PFSK-1 (cell line): ENCODE results near the gene RSRP1.

Source experiments
- FOXP2 ChIP-seq: optimal IDR thresholded peaks from 2 replicates; pipeline ENCODE3; 2011; ENCODE audit warnings: borderline replicate concordance, control low read depth, inconsistent platforms; ENCODE audit not compliant: insufficient read depth; ENCODE audit errors: extremely low read length, extremely low read depth
- POLR2AphosphoS5 ChIP-seq: IDR thresholded peaks from 2 replicates; pipeline ENCODE4 v1.6.1; 2012; ENCODE audit warnings: low read depth, mild to moderate bottlenecking, control low read depth, low read length, moderate library complexity
- REST ChIP-seq, 2 experiments: IDR thresholded peaks; 2 replicates each; pipeline versions ENCODE4 v1.6.1 to v1.8.0; 2011 to 2012; ENCODE audit warnings: low read depth in 2 of 2, low read length in 2 of 2, control low read depth in 1 of 2, inconsistent platforms in 1 of 2, mild to moderate bottlenecking in 1 of 2, moderate library complexity in 1 of 2; ENCODE audit not compliant: insufficient read depth in 1 of 2
- SIN3A ChIP-seq: IDR thresholded peaks from 2 replicates; pipeline ENCODE4 v1.6.1; 2012; ENCODE audit warnings: mild to moderate bottlenecking, low read length, moderate library complexity, borderline replicate concordance; ENCODE audit not compliant: insufficient read depth
- TAF1 ChIP-seq: IDR thresholded peaks from 2 replicates; pipeline ENCODE4 v1.6.1; 2012; ENCODE audit warnings: low read length, control low read depth, borderline replicate concordance; ENCODE audit not compliant: insufficient read depth

RSRP1 gene

GRCh38 chr1:25205786-25206185 is 41.5 kb downstream of the RSRP1 start:
- TF ChIP-seq POLR2AphosphoS5, result no peak
- TF ChIP-seq TAF1, result no peak
- no peak for TF ChIP-seq FOXP2
- no peak for TF ChIP-seq SIN3A
- TF ChIP-seq REST (IDR thresholded peaks at IDR 0.05; ENCODE audit: insufficient read depth in 1 of 2, low read depth in 2 of 2, low read length in 2 of 2), result no peak

- TF ChIP-seq POLR2AphosphoS5, result no peak
- TF ChIP-seq SIN3A, result no peak
- TF ChIP-seq REST (IDR thresholded peaks at IDR 0.05; ENCODE audit: insufficient read depth in 1 of 2, low read depth in 2 of 2, low read length in 2 of 2), result no peak
- no peak for TF ChIP-seq TAF1
- TF ChIP-seq FOXP2, result no peak
Measured at GRCh38 chr1:25204797-25205480, 42.3 kb downstream of the RSRP1 start.

GRCh38 chr1:25201006-25201405 is 46.2 kb downstream of the RSRP1 start:
- TF ChIP-seq TAF1 (no peak), REST (IDR thresholded peaks at IDR 0.05; ENCODE audit: insufficient read depth in 1 of 2, low read depth in 2 of 2, low read length in 2 of 2) (no peak), FOXP2 (no peak), SIN3A (no peak), POLR2AphosphoS5 (no peak)

GRCh38 chr1:25199819-25200620 is 47.2 kb downstream of the RSRP1 start:
- TF ChIP-seq FOXP2 (no peak), TAF1 (no peak), REST (IDR thresholded peaks at IDR 0.05; ENCODE audit: insufficient read depth in 1 of 2, low read depth in 2 of 2, low read length in 2 of 2) (no peak), POLR2AphosphoS5 (no peak), SIN3A (no peak)
